Measurements from ENCODE around the gene CTF1.
"Not testable (repeated sequence)": the region's sequence is repeated elsewhere in the genome, so short reads cannot be mapped to it uniquely, and the experiment has no call there.

The CTF1 gene

GRCh38 chr16:30896261-30896888, at the start of gene CTF1:
CTF1 (plus strand) TSS chr16:30896614; CDS start chr16:30896644, 30 bp downstream.
- in situ Hi-C loops (cut with HindIII; ENCODE audit: low sequenced_read_pairs), result no loop called here

GRCh38 chr16:30846649-30847402, 49.6 kb upstream of the CTF1 start:
- in situ Hi-C loops (cut with HindIII; ENCODE audit: low sequenced_read_pairs), result no loop called here

GRCh38 chr16:30850246-30850645, 46.2 kb upstream of the CTF1 start:
- in situ Hi-C loops (cut with HindIII; ENCODE audit: low sequenced_read_pairs), result no loop called here

DNA sequence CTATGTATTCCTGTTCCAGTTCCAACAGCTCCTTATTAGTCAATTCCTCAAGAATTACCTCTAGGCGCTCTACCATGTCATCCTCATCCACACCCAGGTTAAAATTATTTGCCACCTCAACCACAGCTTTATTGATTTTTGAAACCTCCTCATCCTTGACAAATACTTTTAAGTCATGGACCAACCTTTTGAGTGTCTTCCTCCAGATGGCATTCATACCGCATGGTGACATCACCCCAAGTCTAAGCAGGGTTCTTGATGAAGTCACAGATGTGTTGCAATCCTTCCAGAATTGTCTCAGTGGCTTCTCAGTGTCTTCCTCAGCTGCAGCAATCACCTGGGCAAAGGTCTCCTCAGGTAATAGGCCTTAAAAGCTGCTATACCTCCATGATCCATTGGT, 42.7 kb upstream of the CTF1 start:
- in situ Hi-C loops (cut with HindIII; ENCODE audit: low sequenced_read_pairs), result no loop called here

GRCh38 chr16:30858111-30858495, 38.3 kb upstream of the CTF1 start:
- in situ Hi-C loops (cut with HindIII; ENCODE audit: low sequenced_read_pairs), result no loop called here

DNA sequence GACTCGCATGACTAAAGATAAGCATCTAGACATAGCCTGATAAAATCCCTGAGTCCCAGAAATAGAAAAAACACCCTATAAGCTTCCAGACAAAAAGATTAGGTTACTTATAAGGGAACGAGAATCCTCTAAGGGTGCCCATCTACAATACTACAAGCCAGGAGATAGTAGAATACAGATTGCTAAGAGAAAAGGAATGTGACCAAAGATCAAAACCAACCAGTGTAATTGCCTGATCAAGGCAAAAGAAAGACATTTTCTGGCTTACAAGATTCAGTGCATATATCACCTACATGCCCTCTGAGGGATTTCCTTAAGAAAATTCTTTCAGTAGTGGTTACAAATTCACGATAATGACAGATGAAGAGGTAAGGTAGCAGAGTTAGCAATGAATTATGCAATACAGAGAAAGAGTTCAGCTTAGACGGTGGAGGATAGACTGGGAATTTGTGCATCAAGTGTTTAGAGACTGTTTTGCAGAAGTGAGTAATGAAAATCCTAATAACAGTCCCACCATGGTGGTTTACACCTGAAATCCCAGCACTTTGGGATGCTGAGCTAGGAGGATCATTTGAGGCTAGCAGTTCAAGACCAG, 37.5 kb upstream of the CTF1 start:
- in situ Hi-C loops (cut with HindIII; ENCODE audit: low sequenced_read_pairs), result no loop called here

DNA sequence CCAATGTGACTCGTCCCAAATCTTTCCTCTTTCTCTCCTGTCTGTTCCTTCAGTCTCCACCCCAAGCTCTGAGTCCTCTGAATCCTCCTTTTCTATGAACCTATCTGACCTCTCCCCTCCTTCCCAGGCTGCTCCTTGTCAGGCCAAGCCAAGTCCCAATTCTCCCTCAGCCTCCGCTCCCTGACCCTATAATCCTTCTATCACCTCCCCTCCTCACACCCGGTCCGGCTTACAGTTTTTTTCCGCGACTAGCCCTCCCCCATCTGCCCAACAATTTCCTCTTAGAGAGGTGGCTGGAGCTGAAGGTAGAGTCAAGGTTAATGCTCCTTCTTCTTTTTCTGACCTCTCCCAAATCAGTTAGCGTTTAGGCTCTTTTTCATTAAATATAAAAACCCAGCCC, 35.7 kb upstream of the CTF1 start:
- in situ Hi-C loops (cut with HindIII; ENCODE audit: low sequenced_read_pairs), result not testable (repeated sequence)

GRCh38 chr16:30863178-30863577, 33.2 kb upstream of the CTF1 start:
- in situ Hi-C loops (cut with HindIII; ENCODE audit: low sequenced_read_pairs), result not testable (repeated sequence)

DNA sequence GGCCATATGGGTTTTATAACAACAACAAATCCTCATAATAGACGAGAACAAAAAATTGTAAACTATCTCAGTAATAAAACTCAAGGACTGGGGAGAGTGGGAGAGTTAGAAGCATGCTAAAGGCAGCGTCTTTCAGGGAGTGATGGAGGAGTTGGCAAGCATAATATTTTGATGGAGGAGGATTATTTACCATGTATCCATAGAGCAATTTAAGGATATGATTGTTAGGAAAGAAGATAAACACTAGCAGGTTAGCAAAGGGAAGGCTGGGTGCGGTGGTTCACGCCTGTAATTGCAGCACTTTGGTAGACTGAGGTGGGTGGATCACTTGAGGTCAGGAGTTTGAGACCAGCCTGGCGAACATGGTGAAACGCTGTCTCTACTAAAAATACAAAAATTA, 30.4 kb upstream of the CTF1 start:
- in situ Hi-C loops (cut with HindIII; ENCODE audit: low sequenced_read_pairs), result no loop called here

GRCh38 chr16:30867747-30868146, 28.7 kb upstream of the CTF1 start:
- in situ Hi-C loops (cut with HindIII; ENCODE audit: low sequenced_read_pairs), result no loop called here

DNA sequence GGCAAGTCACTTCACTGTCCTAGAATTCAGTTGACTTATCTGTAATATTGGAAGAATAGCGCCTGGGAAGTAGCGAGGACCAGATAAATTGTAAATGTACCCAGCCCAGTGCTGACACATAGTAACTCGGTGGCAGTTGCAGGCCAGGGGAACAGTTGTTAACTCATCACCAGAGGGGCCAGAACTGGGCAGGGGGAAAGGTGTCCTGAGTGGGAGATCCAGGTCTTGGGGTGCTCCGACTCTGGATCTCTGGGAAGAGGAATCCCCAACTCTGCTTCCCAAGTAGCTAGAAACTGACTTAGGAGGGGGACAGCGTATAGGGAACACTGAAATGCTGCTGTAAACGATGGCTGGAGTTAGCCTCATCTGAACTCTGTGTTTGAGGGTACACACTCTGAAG, 25.5 kb upstream of the CTF1 start:
- in situ Hi-C loops (cut with HindIII; ENCODE audit: low sequenced_read_pairs), result no loop called here

DNA sequence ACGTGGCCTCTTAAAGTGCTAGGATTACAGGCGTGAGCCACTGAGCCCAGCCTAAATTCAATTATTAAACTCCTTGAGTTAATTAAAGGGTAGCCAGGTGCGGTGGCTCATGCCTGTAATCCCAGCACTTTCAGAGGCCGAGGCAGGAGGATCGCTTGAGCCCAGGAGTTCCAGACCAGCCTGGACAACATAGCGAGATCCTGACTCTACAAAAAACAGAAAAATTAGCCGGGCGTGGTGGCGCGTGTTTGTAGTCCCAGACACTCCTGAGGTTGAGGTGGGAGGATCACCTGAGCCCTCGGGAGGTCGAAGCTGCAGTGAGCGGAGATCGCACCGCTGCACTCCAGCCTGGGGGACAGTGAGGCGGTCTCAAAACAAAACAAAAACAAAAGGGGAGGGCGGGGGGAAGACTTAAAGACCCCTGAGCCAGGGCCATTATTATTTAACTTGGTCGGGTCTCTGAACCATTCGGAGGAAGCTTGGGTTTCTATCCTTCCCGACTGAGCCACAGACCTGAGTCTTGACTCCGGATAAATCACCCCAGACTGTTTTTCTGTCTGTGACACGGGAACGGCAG, 22.1 kb upstream of the CTF1 start:
- in situ Hi-C loops (cut with HindIII; ENCODE audit: low sequenced_read_pairs), result no loop called here

DNA sequence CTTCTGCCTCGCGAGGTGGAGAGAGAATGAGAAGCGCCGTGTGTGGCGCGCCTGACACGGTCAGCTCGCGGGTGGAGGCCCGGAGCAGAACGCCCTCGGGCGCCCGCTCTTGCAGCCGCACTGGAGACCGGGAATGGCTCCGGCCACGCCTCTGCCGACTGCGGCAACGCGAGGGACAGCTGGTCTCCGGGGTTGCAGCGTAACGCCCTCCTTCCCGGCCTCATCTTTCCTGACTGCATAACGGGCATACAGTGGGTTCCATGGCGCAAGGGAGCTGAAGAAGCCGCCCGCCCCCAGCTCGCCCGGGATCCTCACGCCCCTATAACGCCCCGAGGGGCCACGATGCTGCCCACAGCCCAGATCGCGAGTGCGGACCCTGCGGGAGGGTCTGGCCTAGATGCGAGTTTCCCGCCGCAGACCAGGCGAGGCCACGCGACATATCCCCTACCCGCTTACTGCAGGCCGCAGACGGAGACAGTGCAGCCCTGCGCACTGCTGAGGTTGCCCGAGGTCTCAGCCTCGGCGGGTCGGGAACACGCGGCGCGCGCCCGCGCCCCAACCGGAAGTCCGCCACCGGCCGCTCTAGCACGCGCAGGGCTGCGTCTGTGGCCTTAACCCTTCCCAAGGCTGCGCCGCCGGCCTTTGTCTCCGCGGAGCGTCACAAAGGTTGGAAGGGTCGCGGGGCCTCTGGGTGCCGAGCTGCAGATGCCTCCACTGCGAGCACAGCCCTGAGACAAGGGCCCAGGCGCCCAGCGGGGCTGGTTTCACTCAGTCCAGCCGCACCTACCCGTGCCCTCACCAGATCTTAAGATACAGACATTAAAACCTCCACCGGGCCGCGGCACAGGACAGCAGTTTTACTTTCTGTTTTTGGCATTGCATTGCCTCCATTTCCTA, 21.3 kb upstream of the CTF1 start:
- in situ Hi-C loops (cut with HindIII; ENCODE audit: low sequenced_read_pairs), result loop anchor here (5.0 kb wide), 1 partner anchor 103 kb away; no protein-coding TSS in a partner anchor

- in situ Hi-C loops (cut with HindIII; ENCODE audit: low sequenced_read_pairs), result loop anchor here (5.0 kb wide), 1 partner anchor 104 kb away; no protein-coding TSS in a partner anchor
Observed at GRCh38 chr16:30875871-30876801, 20.3 kb upstream of the CTF1 start.

GRCh38 chr16:30876867-30877266, 19.5 kb upstream of the CTF1 start:
- in situ Hi-C loops (cut with HindIII; ENCODE audit: low sequenced_read_pairs), result loop anchor here (5.0 kb wide), 1 partner anchor 105 kb away; no protein-coding TSS in a partner anchor

GRCh38 chr16:30882429-30883310, 13.7 kb upstream of the CTF1 start:
- in situ Hi-C loops (cut with HindIII; ENCODE audit: low sequenced_read_pairs), result no loop called here

- in situ Hi-C loops (cut with HindIII; ENCODE audit: low sequenced_read_pairs), result loop anchor here (5.0 kb wide), 1 partner anchor 63 kb away; the partner anchor contains the start of gene ORAI3
Observed at GRCh38 chr16:30884760-30885159, 11.7 kb upstream of the CTF1 start.

- in situ Hi-C loops (cut with HindIII; ENCODE audit: low sequenced_read_pairs), result loop anchor here (5.0 kb wide), 1 partner anchor 62 kb away; the partner anchor contains the start of gene ORAI3
Observed at GRCh38 chr16:30885196-30885595, 11.2 kb upstream of the CTF1 start.

All from endothelial cell of hepatic sinusoid (primary cell).